ENCODE data around the gene HMGN3. TPM values are rescaled to one million over a fixed set of nuclear protein-coding genes. Genes with fewer than 3 reads are reported as not detected.
"Not testable (repeated sequence)": the region's sequence is repeated elsewhere in the genome, so short reads cannot be mapped to it uniquely, and the experiment has no call there.

Gene HMGN3
- 36.0 and 48.8 TPM in 2 replicates for total RNA-seq (2014; rRNA removed; shearing (Covaris generic))

- DNase-seq (ENCODE audit: low spot score), result peak; percentile 94
These were observed at the start of gene HMGN3 for GRCh38 chr6:79234150-79235022. Gene HMGN3 (minus strand): TSS chr6:79234682.

DNA sequence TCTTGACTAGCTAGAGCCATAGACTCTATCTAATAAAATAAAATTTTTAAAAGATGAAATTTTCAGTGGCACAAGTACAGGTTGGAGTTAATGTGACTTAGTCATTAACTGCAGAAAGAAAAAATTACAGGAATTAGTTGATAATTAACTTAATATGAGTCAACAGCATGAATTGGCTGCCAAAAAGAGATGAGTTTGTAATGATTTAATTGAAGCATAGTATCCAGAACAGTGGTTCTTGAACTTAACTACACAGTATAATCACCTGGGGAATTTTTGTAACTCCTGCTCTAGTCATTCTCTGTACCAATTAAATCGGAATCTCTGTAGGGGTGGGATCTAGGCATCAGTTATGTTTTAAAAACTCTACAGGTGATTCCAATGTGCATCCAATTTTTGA, 46.3 kb upstream of the HMGN3 start:
- DNase-seq (ENCODE audit: low spot score), result peak; percentile 31

DNA sequence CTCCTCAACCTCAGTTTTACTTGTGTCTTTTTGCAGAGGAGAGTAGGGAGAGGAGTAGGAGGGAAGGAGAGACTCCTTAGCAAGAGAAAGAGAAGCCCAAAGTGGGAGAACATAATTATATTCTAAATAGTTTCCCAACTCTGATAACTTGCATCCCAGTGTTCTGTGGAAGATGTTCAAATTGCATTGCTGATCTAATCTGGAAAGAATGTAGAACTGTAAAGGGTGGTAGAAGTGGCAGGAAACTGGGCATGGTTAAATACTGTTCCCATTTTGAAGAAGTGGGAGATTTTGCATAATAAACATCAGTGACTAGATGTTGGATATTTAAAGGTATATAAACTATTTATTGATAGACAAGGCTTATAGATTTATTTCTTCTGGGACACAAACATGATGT, 42.6 kb upstream of the HMGN3 start:
- no peak for DNase-seq (ENCODE audit: low spot score)

- DNase-seq (ENCODE audit: low spot score), result peak; percentile 9
These were observed 35.4 kb upstream of the HMGN3 start for GRCh38 chr6:79269877-79270276.

GRCh38 chr6:79267128-79267527, 32.6 kb upstream of the HMGN3 start:
- no peak for DNase-seq (ENCODE audit: low spot score)

GRCh38 chr6:79266051-79266450, 31.6 kb upstream of the HMGN3 start:
- no peak for DNase-seq (ENCODE audit: low spot score)

DNA sequence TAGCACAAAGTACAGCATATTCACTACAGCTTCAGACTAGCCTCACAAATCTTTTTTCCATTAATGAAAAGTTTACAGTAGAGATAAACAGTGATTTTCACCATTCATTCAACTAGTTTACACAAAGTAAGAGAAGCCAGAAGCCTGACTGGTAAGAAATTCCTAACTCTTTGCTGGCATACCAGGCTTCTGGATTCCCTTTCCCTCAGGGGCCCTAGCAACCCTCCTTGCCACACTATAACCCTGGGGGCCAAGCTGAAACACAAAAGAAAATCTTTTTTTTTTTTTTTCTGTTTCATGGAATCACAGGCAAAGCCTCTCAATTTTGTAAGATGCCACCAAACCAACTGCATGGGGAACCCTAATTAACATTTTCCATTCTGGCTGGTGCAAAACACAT, 28.9 kb upstream of the HMGN3 start:
- DNase-seq (ENCODE audit: low spot score), result no peak

DNA sequence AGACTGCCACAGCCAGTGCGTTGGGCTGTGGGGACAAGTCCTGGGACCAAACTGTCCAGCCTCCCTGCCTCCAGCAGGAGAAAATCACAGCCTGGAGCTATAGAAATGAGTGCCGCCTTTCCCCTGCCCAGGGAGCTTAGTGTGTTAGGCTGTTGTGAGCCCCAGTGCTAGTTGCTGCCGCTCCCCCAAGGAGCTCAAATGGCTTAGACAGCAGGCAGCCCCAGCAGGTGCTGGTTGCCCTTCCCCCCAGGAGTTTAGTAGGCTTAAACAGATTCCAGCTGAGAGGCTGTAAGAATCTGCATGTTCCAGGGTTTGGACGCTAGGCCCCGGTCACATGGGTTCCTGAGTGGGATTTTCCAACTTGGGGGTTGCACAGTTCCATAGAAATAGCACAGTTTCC, 27.2 kb upstream of the HMGN3 start:
- DNase-seq (ENCODE audit: low spot score), result no peak

DNA sequence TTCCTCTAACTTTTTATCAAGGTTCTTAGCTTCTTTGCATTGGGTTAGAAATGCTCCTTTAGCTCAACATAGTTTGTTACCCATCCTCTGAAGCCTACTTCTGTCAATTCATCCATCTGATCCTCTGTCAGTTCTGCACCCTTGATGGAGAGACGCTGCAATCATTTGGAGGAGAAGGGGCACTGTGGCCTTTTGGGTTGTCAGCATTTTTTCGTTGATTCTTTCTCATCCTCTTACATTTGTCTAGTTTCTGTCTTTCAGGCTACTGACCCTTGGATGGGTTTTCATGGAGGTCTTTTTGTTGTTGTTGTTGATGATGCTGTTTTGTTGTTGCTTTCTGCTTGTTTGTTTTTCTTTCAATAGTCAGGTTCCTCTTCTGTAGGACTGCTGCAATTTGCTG, 26.3 kb upstream of the HMGN3 start:
- no peak for DNase-seq (ENCODE audit: low spot score)

- no peak for DNase-seq (ENCODE audit: low spot score)
These were observed 23.1 kb upstream of the HMGN3 start for GRCh38 chr6:79257381-79258205.

DNA sequence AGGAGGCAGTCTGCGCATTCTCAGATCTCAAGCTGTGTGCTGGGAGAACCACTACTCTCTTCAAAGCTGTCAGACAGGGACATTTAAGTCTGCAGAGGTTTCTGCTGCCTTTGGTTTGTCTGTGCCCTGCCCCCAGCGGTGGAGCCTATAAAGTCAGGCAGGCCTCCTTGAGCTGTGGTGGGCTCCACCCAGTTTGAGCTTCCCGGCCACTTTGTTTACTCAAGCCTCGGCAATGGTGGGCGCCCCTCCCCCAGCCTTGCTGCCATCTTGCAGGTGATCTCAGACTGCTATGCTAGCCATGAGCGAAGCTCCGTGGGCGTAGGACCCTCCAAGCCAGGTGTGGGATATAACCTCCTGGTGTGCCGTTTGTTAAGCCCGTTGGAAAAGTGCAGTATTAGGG, 22.3 kb upstream of the HMGN3 start:
- DNase-seq (ENCODE audit: low spot score), result not testable (repeated sequence)

- DNase-seq (ENCODE audit: low spot score), result not testable (repeated sequence)
These were observed 20.6 kb upstream of the HMGN3 start for GRCh38 chr6:79255086-79255485.

GRCh38 chr6:79250559-79250958, 16.1 kb upstream of the HMGN3 start:
- peak; percentile 8 for DNase-seq (ENCODE audit: low spot score)

GRCh38 chr6:79250107-79250514, 15.6 kb upstream of the HMGN3 start:
- no peak for DNase-seq (ENCODE audit: low spot score)

- no peak for DNase-seq (ENCODE audit: low spot score)
These were observed 14.7 kb upstream of the HMGN3 start for GRCh38 chr6:79249136-79249535.

GRCh38 chr6:79246891-79247290, 12.4 kb upstream of the HMGN3 start:
- DNase-seq (ENCODE audit: low spot score), result no peak

DNA sequence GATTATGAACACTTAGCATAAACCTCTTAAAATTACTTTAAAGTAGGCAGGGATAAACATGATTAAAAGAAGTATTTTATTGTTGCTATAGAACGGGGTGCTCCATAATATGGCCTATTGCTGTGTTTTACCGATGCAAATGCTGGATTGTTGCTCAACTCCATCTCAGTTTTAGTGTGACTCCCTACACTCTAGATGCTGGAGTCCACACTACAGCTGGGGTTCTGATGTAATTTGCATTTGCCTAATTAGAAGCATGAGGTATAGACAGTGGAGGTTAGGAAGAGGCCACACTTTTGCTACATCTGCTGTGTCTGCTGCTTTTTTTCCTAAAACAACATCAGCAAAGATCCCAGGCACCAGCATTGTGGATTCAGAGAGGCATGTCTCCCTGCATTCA, 6.7 kb upstream of the HMGN3 start:
- no peak for DNase-seq (ENCODE audit: low spot score)

DNA sequence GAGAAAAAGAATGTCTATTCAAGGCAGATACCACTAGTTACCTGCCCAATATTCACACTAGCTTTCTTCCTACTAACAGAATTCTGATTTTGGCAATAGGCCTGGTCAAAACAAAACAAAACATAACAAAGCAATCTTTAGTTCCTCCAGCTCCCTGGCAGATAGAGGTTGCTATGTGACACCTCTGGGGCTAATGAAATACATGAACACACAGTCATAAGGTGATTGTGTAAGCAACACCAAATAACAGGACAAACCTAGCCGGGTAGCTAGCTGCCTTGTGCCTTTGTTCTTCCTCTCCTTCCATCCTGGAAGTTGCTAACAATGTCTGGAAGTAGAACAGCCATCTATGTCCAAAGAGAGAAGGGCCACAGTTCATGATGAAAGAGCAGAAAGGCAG, 6.0 kb upstream of the HMGN3 start:
- no peak for DNase-seq (ENCODE audit: low spot score)

GRCh38 chr6:79239536-79240168, 5.2 kb upstream of the HMGN3 start:
- DNase-seq (ENCODE audit: low spot score), result no peak

- DNase-seq (ENCODE audit: low spot score), result no peak
These were observed 4.4 kb upstream of the HMGN3 start for GRCh38 chr6:79238919-79239318.

GRCh38 chr6:79236711-79237110, 2.2 kb upstream of the HMGN3 start:
- DNase-seq (ENCODE audit: low spot score), result no peak

- DNase-seq (ENCODE audit: low spot score), result peak; percentile 76
These were observed 802 bp downstream of the HMGN3 start for GRCh38 chr6:79233611-79234149.

Data from HT-29 (cell line).